Measurements from ENCODE around the gene TCFL5. TPM values are rescaled to one million over a fixed set of nuclear protein-coding genes. Genes with fewer than 3 reads are reported as not detected.

TCFL5 gene
- total RNA-seq, 6 donors from 2014 or later: 2.1 to 9.6 (median 7.1) TPM

DNA sequence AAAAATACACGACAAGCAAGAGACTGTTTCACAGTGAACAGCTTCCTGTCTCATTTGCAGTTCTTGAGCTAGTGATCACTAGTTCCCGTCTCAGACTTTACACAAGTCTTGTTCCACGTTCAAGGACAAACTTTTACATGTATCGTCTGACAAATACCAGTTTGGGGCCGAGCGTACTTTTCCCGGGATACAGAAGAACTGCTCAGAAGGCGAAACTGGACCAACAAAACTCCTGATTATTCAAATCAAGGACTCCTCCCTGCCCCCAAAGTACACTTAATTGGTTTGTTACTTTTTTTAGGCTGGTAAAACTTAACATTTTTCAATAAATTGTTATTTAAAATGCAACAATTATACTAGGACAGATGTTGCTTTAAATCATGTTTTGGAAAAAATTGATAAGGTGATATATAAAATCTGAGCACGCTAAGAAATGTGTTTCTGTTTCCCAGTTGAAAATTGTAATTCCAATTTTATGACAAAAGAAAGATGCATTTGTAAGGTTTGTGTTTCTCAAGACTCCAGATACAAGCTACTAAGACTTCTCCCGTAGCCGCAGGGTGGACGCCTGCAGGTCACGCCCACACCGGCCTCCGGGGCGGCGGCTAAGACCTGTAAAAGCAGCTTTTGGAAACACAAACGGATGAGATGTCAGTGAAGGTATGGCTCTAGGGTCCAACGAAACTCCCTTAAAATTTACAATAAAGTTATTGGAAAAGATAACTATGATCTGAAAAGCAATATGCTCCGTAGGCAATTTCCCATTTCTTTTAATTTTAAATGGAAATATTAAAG is 16.8 kb upstream of the TCFL5 start:
- ATAC-seq (ENCODE audit: low FRiP score in 2 of 2): no peak
- Histone ChIP-seq H3K36me3 (peaks cover 0 to 34% (median 25%) of the 10 kb centered on the region in 4 donors), H3K4me3 (no peak overlapping the region), H3K27ac (no peak overlapping the region), H3K9me3 (no peaks in the 10 kb centered on the region), H3K27me3 (no peaks in the 10 kb centered on the region), H3K4me1 (peaks cover 18 to 26% (median 21%) of the 10 kb centered on the region in 4 donors)
- peak in 1 of 2 donors; percentile 77 for DNase-seq
- TF ChIP-seq EP300 (IDR thresholded peaks at IDR 0.05): no peak
- TF ChIP-seq CTCF (IDR thresholded peaks at IDR 0.05): no peak
- TF ChIP-seq POLR2A (IDR thresholded peaks at IDR 0.05): no peak
- no peak for TF ChIP-seq POLR2AphosphoS5 (IDR thresholded peaks at IDR 0.05)
- WGBS, 2 donors: 84 to 89% methylated on average over 20 of the region's 20 CpGs

DNA sequence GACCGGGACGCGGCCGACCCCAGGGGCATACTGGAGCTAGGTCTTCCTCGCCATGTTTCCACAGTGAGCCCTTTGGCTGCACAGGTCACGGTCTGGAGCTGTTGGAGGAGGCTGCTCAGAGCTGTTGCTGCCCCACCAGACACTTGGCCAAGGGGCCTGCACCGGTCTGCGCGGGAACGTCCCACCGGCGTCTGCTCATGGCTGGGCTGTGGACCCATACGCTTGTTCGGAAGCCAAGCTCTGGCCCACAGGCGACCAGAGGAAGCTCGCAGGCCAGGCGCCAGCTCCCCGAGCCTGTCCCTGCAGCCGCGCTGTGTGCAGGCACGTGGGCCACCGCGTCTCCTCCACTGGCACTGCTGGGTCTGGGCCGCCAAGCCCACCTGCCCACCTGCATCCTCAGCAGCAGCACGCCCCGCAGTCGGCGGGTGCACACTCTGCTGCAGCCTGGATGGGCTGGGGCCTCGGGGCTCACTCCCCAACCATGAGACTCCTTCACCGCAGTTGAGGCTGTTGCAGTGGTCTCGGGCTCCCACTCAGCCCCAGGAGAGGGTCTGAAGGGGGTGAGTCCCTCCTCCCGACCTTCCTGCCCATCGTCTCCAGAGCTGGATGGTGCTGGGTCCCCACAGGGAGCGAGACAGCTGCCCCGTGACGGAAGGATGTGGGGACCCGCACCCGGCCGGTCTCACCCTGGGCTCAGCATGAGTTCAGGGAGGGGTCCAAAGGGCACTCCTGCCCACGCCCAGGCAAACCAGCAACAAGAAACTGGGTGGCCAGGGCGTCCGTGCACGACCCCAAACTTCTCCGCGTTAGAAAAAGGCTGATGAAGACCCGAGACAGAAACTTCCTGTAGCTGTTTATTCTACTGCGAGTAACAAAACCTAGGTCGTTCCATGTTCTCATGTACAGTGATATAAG is 15.5 kb upstream of the TCFL5 start:
- peaks cover 18 to 26% (median 21%) of the 10 kb centered on the region in 4 donors for H3K4me1 ChIP-seq
- H3K27ac ChIP-seq: peak overlapping the region; percentile 13 to 88 (median 72)
- WGBS, 2 donors: 55 to 70% methylated on average over 8 to 23 of the region's 48 CpGs
- peak; percentile 76 to 83 for ATAC-seq (ENCODE audit: low FRiP score in 2 of 2)
- DNase-seq: peak; percentile 42 to 89
- peak in 1 of 2 donors; percentile 13 for TF ChIP-seq POLR2AphosphoS5 (IDR thresholded peaks at IDR 0.05)
- TF ChIP-seq CTCF (IDR thresholded peaks at IDR 0.05): no peak
- TF ChIP-seq POLR2A (IDR thresholded peaks at IDR 0.05): no peak
- peak overlapping the region in 1 of 4 donors; percentile 8 for H3K4me3 ChIP-seq
- no peaks in the 10 kb centered on the region for H3K27me3 ChIP-seq
- H3K36me3 ChIP-seq: peaks cover 0 to 34% (median 25%) of the 10 kb centered on the region in 4 donors
- no peaks in the 10 kb centered on the region for H3K9me3 ChIP-seq

DNA sequence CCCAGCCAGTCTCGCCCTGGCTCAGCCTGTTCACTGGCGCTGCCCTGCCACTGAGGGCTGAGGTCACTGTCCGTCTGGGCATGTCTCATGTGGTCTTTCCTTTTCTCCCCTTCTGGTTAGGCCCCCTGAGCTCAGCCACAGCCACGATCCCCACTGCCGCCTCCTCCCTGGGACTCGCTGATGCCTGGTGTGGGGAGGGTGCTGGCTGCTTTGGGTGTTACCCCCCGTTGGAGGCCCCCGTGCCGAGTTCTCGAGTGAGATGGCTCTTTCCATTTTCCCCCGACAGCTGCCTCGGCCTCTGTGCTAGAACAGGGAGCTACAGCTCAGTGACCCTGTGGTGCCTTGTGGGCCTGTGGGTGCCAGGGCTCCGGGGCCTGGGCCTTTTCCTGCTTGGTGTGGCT is 14.9 kb upstream of the TCFL5 start:
- TF ChIP-seq POLR2A (IDR thresholded peaks at IDR 0.05) (no peak), CTCF (IDR thresholded peaks at IDR 0.05) (no peak), EP300 (IDR thresholded peaks at IDR 0.05) (no peak), POLR2AphosphoS5 (IDR thresholded peaks at IDR 0.05) (no peak)
- ATAC-seq (ENCODE audit: low FRiP score in 2 of 2) (peak; percentile 2 to 15), DNase-seq (no peak)
- H3K4me1 ChIP-seq: peaks cover 18 to 26% (median 21%) of the 10 kb centered on the region in 4 donors
- WGBS, 2 donors: 67 to 81% methylated on average over 9 to 12 of the region's 13 CpGs
- H3K27me3 ChIP-seq: no peaks in the 10 kb centered on the region
- H3K4me3 ChIP-seq: no peak overlapping the region
- H3K9me3 ChIP-seq: no peaks in the 10 kb centered on the region
- peak overlapping the region; percentile 13 to 88 (median 72) for H3K27ac ChIP-seq
- H3K36me3 ChIP-seq: peaks cover 0 to 27% (median 19%) of the 10 kb centered on the region in 4 donors

DNA sequence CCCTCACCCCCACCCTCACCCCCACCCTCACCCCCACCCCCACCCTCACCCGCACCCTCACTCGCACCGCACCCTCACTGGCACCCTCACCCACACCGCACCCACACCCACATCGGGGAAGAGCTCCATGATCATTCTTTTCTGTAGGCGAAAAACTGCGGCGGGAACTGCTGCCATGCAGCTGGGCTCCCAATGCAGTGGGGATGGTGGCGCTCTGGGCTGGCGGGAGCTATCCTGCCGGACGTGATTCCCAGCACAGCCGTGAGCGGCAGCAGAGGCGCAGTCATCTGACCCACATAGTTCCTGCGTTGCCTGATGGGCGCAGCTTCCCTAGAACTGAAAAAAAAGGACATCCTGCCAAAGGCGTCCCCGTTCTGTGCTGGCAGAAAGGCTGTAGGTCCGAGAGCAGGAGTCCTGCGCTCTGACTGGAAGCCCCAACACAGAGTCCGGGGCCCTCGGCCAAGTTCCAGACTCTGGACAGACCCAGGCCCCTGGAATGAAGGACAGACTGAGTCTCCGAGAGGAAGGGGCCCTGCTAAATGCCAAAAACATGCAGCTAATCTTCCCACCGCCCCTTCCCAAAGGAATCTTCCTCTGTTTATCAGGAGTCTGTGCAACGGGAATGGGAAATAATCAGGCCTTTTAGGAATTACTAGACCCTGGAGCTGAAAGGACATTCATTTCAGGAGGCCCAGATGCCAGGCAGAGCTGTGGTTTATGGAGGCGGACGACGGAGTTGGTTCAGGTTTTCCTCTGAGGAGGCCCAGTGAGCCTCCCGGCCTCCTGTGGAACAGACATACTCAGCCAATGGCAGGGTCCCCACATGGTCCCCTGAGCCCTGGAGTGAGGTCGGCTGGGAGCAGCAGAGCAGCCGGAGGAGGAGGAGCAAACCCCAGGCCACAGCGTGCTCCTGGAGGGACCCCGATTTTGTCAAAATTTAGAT is 14.1 kb upstream of the TCFL5 start:
- ATAC-seq (ENCODE audit: low FRiP score in 2 of 2) (peak; percentile 79 to 92), DNase-seq (peak; percentile 68 to 84)
- Histone ChIP-seq H3K4me3 (no peak overlapping the region), H3K36me3 (peaks cover 0 to 19% (median 11%) of the 10 kb centered on the region in 4 donors), H3K4me1 (peaks cover 18 to 26% (median 21%) of the 10 kb centered on the region in 4 donors), H3K27ac (peak overlapping the region; percentile 13 to 88 (median 72)), H3K27me3 (no peaks in the 10 kb centered on the region), H3K9me3 (no peaks in the 10 kb centered on the region)
- no peak for TF ChIP-seq EP300 (IDR thresholded peaks at IDR 0.05)
- TF ChIP-seq CTCF (IDR thresholded peaks at IDR 0.05): peak; percentile 32 to 69 (median 41)
- peak in 1 of 2 donors; percentile 54 for TF ChIP-seq POLR2AphosphoS5 (IDR thresholded peaks at IDR 0.05)
- WGBS, 2 donors: 51 to 77% methylated on average over 19 to 28 of the region's 34 CpGs
